Superior temporal gyrus (tissue), 1 donor: Measurements from ENCODE around the gene RELL1.

Source experiments
- DNase-seq: peaks from one replicate; pipeline ENCODE4 v3.0.0-alpha.2; 2016; ENCODE audit errors: extremely low spot score

The RELL1 gene

DNA sequence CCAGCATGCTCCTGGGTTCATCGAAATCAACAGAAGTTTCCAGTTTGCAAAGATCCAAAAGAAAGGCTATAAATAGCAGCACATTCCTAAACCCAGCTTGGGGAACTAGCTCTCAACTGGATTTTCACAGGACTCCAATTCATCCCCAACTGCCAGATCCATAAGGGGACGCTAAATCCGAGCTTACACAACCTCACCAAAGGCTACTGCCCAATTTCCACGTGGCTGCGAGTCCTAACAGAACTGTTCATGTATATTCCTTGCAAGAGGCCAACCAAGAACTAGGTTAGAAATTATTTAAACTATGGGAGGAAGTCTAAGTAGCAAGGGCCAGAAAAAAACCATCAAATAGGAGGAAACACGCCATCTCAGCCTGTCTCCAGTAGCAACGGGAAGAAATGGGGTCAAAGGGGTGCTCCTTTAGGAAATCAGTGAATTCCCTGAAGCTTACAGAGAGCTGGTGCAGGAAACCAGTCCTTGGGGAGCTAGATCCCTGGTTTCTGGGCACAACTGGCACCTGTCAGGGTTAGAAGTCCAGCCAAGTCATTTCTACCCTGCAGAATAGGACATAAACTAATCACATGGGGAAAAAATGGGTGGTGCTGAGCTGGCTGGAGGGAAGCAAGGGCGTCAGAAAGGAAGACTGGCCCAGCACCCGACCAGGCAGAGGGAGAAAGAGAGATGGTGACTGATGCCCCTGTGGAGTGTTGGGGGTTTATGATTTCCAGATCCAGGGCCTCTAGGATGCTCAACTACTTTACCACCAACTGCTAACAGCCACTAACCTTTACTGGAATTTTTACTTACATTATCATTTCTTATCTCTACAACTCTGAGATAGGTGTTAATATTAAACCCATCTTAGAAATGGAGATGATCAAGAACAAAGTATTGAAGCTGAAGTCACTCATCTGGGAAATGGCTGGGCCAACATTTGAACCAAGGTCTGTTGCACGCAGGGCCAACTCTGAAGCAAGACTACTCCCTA lies 20.5 kb downstream of the RELL1 start:
- DNase-seq: no peak

DNA sequence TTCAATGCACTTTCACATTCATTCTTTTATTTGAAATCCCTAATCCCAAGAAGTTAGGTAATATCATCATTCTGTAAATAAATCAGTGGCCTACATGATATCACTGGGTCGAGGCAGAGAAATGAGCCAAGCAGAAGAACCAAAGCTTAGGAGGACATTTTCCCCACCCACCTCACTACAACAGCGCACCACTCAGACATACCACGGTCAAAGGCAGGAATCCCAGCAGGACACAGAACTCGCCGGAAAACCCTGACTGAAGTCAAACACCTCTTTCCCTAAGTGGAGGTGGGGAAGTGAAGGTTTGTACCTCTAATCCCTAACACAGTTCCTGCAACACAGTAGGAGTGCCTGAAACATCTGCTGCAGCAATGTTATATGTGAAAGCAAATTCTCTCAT lies 21.5 kb downstream of the RELL1 start:
- no peak for DNase-seq

DNA sequence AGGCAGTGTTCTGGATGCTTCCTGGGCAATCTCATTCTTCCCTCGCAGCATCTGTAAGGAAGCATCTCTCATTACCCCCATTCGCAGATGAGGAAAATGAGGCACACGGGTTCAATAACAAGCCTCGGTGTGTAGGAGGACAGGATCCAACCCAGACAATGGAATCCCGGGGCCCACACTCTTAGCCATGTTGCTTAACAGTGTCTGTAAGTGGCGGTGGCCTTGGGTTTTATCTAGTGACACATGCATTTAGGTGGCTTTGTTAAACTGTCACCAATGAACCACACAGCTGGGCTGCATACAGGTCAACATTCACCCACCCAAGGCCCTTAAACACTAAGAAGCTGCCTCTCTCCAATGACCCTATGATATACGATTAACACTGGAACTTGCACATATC lies 22.6 kb downstream of the RELL1 start:
- DNase-seq: no peak

DNA sequence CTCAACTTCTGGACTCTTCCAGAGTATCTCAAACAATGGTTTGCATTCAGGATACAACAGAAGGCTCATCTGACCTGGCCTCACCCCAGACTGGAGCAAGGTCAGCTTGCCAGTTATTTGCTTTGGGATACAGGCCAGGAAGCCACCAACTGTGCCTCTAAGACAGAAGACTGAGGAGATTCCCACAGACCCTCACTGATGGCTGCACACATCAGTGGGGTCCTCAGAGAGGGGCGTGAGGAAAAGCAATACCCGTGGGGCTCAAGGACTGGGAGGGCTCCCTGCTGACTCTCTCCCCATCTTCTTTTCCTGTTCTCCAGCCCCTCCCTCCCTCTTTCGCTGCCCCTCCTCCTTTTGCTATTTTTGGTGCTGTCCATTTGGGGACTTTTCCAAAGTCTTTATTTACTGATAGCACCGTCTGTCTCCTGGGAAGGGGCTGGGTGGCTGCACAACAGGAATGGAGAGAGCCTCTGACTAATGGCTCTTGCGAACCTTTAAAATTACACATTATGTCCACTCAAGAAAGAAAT lies 23.2 kb downstream of the RELL1 start:
- no peak for DNase-seq

DNA sequence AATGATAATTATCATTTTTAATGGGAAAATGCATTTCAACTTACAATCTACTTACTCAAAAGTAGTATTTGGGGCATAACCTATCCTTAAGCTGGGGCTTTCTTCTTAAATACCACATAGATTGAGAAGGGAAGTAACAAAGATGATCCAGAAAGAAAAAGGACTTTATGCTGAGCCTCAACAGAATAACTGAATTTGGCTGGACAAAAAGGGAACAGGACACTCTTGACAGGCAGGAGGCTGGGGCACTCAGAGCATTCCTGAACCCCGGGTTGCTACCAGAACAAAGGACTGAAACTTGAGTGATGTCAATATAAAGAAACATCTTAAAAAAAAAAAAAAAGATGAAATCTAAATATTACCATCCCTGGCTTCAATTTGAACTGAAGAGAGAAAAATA lies 23.9 kb downstream of the RELL1 start:
- DNase-seq: no peak

DNA sequence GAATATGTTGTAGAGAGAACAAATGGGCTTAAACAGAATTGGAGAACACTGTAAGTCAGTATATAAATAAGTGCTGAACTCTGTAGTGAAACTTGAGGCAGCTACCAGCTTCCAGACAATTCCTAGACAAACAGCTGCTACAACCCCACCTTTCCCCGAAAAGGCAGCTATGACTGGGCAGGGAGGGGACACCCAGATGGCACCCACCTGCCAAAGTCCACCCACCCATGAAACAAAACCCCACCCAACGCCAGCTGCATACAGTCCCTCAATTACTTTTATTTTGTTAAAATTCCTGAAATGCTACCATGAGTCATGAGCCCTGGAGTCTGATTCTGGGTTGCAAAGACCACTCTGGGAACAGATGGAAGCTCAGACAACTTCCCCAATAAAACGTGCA lies 24.4 kb downstream of the RELL1 start:
- no peak for DNase-seq

DNA sequence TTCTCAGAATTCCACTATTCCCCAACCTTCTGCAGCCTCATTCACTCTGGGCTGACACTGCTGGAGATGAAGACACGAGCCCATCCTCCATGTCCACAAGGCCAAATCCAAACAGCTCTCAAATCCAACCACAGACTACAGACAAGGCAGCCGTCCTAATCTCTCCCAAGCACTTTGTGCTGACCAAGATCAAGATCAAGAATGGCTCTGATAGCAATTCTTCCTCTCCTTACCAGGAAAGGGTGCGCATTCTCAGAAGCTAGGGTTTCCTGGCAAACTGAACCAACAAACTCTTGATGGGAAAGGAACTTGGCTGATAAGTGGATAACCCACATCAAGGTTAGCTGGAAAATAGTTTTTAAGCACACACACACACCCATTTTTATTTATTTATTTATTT lies 26.5 kb downstream of the RELL1 start:
- no peak for DNase-seq

DNA sequence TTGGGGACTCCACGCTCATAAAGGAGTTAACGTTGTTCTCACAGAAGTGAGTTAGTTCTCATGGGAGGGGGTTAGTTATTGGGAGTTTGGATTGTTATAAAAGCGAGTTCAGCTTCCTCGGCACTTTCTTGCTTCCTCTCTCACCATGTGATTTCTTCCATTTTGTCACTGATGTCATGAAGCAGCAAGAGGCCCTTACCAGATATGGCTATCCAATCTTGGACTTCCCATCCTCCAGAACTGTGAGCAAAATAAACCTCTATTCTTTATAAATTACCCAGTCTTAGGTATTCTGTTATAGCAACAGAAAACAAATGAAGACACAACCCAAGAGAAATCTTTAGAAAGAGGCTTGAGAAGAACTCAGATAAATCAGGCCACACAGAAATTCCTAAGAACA lies 29.5 kb downstream of the RELL1 start:
- no peak for DNase-seq

DNA sequence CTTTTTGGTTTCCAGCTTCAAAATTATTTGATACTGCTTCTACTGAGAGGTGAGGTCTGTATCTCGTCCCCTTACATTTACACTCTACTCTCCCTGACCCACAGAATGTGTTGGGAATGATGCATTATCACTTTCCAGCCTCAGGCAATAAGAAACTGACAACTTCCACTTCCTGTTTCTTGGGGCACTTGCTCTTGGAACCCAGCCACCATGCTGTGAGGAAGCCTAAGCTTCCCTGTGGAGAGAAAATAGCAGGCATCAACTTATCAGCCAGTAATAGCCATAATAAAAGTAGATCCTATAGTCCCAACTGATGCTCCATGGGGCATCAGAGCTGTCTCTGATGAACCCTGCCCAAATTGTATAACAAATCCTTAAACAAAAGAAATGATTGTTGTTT lies 32.6 kb downstream of the RELL1 start:
- DNase-seq: no peak

DNA sequence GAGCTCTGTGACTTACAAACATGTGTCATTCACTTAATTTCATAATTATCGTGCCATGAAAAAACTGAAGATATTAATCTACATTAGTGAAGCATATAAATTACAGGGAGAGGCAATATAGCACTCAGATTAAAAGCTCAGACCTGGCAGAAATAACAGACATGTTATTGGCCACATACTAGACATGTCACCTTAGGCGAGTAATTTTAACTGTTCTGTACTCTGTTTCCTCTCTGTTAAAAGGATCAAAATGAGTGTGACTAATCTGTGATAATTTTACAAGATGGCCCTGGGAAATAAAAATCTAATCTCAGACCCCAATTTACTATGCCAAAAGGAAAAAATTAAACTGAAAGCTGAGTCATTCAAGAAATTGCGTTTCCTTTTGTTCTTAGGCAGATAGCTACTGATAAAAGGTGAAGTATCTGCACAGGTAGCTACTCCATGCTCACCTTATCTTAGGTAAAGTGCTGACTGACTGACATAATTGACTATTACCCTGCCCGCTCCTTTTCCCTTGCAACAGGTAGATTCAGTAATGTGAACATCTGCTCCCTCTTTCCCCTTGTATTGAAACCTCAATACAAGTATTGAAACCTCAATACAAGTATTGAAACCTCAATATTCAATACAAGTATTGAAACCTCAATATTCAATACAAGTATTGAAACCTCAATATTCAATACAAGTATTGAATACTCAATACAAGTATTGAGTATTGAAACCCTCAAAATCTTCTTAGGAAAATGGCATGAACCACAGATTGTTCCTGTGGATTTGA lies 33.2 kb downstream of the RELL1 start:
- no peak for DNase-seq

DNA sequence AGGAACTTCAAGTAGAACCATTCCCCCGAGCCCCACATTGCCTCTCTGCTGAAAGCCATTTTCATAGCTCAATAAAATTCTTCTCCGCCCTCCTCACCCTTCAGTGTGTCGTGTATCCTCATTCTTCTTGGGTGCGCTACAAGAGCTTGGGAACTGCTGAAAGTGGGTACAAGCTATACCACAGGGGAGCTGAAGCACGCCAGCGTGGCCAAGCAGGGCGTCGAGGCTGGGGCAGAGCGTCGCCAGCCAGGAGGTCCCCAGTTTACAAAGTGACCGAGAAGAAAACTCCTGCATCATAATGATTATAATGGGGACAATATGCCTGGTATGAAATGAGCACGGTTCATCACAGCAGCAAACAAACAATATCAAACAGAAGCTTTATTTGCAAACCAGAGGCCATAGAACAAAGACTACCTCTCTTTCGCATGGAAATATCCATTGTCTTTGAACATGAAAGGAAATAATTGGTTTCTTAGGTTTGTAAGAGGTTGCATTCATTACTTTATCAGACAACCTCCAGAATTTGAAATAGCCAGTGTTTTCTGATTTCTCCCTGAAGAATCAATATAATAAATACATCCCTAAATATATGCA lies 34.3 kb downstream of the RELL1 start:
- no peak for DNase-seq

DNA sequence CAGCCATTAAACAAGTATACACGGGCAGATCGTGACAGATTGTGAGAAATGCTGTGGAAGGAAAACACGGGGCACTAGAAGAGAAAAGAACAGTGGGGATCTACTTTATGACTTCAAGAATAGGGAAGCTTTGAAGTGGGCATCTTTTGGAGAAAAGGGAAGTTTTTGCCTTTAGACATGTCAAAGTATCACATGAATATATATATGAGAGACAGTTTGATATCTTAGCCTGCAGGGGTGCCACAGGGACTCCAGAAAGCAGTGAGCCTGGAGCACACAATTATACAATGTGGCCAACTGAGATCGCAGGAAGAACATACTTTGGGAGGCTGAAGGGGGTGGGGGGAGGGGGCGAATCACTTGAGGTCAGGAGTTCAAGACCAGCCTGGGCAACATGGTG lies 35.7 kb downstream of the RELL1 start:
- no peak for DNase-seq

DNA sequence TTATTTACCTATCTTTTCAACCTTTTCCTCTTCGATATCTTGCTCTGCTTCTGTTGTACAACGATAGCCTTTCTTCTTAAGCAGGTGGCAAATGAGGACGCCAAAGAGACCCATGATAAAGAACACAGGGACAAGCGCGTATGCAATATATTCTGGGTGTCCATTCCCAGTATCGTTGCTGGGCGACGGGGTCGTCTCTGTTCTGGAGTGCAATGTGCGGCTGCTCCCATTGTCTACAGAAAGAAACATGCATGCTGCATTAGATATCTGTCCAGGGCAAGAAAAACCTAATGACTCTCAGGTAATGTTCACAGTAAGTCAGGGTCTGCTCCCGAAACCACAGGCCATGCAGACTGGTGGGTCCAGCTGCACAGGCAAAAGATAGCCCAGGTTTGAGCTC lies 36.9 kb downstream of the RELL1 start:
- no peak for DNase-seq

DNA sequence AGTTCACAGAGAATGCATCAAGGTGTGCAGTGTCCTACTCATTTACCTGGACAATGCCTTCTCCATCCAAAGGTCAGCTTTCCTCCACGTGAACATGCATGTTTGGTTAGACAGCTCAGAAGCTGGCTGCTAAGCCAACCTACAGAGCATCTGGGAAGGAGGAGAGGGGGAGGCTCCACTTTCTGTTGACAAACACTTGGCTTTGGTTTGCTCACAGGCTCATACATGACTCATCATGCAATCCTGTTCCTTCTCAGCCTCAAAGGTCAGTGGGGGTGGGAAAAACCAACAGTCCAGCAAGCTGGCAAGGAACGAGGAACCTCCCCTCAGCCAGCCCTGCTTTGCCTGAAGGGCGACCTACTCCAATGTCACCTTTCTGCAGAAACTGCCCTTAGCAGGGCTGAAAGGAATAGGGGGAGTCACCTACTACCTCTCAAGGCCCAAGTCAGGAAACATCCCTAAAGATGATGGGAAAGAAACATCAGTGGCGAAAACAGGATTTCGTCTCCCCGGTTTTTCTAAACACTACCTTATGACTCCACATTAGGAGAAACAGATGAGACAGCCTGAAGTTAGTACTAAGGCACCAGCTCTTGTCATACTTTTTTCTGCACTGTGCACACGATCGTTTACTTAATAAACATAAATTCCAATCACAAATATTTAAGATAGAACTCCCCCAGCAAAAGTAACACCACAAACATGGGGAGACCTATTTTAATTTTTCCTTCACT lies 37.9 kb downstream of the RELL1 start:
- no peak for DNase-seq

DNA sequence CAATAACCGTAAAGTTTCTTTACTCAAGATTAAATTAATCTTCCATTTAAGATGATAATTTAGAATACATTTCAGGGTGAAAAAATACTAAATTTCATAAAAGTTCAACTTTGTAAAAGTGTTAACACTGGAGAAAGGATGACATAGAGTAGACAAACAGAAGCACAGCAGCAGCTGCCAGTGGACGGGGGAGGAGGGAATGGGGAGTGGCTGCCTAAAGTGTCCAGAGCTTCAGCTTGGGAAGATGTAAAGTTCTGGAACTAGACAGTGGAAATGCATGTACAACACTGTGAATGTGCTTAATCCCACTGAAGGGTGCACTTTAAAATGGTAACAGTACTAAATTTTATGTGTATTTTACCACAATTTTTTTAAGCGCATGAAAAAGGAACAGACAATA lies 39.9 kb downstream of the RELL1 start:
- DNase-seq: no peak

DNA sequence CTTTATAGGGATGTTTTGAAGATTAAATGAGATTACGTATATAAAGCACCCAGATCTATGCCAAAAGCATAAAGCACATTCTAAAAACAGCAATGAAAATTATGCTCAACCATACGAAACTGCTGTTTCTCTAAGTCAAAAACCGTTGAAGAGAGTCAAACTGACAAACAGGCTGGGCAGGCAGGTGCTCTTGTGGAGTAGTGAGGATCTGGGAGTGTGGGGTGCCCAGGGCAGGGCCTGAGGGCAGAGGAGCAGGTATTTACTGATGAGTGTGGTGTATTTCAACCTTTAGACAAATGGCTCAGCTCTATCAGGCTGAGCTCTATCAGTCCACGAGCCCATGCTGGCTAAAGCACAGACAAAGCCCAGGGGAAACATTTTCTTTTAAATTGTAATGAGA lies 40.4 kb downstream of the RELL1 start:
- DNase-seq: no peak

DNA sequence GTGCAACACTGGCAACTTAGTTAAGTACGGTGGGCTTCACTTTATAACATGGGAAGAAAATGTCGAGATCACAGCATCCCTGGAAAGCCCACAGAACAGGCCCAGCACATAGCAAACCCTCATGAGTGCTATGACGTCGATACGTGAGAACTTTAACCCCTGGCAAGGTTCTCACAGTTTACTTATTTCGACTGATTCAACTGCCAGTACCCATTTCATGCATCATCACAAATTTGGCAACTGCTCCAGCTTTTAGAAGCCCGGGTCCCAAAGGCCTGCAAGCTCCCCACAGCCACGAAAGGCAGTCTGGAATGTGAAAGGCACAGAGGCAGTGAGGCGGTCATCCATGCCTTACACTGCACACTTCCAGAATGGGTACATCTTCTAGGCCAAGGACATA lies 41.2 kb downstream of the RELL1 start:
- DNase-seq: no peak

DNA sequence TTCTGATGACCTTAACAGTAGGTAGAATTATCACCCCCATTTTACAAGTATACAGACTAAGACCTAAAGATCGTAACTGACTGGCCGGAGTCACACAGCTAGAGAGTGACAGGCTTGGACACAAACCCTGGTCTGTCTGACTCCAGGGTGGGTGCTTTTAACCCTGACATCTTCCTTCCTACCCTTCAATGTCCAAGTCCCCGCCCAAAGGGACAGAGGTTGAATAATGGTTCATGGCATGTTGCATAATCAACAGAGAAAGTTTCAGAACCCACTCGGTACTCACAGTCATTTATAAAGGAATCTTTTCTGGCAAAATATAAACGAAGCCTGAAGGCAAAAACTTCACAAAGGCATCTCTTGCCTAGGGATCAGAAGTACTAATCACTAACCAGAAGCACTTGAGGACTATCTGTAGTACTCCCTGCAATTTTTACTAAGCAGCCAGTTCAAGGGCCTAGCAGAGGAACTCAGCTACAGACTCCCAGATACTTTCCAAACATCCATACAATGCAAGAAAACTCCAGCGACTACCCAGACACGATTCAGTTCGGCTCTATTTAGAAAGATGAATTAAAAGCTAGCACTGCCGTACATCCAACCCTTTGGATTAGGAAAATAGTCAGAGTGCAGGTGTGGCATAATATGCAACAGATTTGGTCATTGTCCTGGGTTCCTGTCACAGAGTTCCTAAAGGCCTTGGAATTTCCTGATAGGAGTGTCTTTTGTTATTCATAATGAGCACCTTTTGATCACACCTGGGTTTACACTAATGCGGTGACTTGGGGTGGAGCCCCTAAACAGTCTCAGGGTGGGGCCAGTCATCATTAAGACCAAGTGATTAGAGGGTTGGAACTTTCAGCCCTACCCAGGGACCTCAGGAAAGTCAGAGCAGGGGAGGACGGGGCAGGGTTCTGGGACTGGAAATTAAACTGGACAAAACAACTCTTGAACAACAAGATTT lies 44.0 kb downstream of the RELL1 start:
- DNase-seq: no peak

DNA sequence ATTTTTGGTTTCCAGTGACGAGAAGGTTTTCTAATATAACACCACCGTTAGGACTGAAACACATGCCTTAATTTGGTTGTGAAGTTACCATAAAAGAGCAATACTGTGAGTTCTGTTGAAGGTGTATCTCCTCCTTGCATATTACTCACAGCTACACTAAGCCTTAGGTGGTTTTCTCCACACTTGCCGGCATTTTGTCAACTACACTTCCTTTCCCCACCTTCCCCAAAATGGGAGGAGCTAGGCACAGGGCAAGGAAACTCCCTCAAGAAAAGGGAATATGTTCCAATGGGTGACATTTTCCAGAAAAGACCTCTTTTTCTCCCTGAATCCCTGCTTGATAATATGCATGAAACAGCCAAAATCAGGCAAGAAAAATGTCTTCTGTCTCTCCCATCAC lies 44.8 kb downstream of the RELL1 start:
- DNase-seq: no peak

DNA sequence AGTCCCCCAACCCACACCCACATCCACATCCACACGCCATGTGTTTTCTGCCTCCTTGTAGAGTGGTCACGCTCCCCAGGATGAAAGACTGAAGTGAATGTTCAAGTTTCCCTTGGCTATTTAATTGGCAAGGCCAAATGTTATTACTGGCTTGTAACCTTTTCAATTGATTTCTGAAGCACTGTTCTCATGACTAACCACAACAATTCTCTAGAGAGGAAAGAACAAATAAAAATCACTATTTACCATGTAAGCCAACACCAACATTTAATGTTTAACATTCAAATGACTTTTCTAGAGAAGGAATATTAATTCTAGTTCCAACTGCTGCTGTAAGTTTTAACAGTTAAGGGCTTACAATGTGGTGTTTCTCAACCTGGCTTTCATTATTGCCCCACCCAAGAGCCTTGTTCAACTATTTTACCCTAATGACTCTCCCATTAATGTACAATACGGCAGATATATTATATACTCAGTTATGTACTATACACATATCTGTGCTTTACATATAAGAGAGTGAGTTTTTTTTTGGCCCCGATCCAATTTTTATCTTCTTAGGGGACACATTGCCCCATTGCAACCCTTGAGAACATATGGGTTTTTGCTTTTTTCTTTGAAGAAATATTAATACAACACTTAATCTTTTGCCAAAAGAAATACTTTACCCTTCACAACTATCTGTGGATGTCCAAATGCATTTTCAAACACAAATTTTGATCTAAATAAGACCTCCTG lies 46.5 kb downstream of the RELL1 start:
- DNase-seq: no peak
